ENCODE results near the gene CLIP3.

DNA sequence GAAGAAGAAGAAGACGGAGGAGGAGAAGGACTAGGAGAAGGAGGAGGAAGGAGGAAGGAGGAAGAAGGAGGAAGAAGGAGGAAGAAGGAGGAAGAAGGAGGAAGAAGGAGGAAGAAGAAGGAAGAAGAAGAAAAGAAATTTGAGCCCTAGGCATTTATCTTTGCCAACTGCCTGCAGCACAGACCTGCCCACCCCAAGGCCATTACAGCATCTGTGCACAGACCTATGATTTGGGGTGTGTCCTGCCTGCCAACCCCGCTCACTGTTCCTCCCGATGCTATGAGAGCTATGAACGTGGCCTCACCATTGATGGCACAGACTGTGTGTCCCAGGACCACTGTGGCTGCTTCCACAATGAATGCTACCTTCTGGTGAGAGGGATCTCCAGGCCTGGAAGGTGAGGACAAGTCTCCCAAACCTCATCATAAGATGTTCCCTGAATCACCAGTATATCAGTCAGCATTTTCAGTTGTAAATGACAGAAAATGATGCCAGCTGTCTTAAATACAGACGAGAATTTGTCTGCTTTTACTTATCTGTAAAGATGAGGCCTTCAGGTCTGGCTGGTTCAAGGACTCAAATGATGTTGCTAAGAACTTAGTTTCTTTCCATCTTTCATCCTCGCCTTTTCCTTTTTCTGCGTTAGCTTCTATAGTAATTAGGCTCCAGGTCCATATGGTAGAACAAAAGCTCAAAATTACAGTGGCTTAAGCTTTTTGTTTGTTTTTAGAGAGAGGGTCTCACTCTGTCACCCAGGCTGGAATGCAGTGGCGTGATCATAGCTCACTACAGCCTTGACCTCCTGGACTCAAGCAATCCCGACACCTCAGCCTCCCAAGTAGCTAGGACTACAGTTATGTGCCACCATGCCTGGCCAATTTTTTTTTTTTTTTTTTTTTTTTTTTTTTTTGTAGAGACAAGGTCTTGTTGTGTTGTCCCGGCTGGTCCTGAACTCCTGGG, 41.6 kb downstream of the CLIP3 start:
- TF ChIP-seq CTCF (IDR thresholded peaks at IDR 0.05), result no peak
- no peak for TF ChIP-seq POLR2A (IDR thresholded peaks at IDR 0.05)

All from right lobe of liver (tissue), 4 donors.